ENCODE data around the gene NRXN3. TPM values are rescaled to one million over a fixed set of nuclear protein-coding genes. Genes with fewer than 3 reads are reported as not detected.

NRXN3 gene
- total and polyA plus RNA-seq, 2 donors (not counting 1 experiment from before 2014, with no cell fraction given), result 0.83 to 34.6 TPM

- Histone ChIP-seq H3K27ac (ENCODE audit: insufficient read depth, low read length) (no peak overlapping the region), H3K9ac (ENCODE audit: insufficient read depth, low read length) (no peak overlapping the region), H3K4me3 (replicated peaks in 1 of 4; ENCODE audit: control extremely low read depth in 1 of 4, insufficient read depth in 1 of 4, low read depth in 3 of 4, low read length in 4 of 4) (no peak overlapping the region), H3K9me3 (ENCODE audit: control insufficient read depth, insufficient read depth, low read depth, low read length) (no peaks in the 10 kb centered on the region), H3K36me3 (ENCODE audit: control insufficient read depth, insufficient read depth, low read length) (no peaks in the 10 kb centered on the region), H2AFZ (ENCODE audit: low read length) (no peak overlapping the region), H3K4me1 (ENCODE audit: control insufficient read depth, extremely low read depth, insufficient read depth, low read length) (no peaks in the 10 kb centered on the region), H3K27me3 (ENCODE audit: control insufficient read depth, insufficient read depth, low read length) (no peaks in the 10 kb centered on the region), H4K20me1 (ENCODE audit: control insufficient read depth, extremely low read depth, insufficient read depth, low read length) (no peaks in the 10 kb centered on the region), H3K79me2 (ENCODE audit: control insufficient read depth, insufficient read depth, low read length) (no peaks in the 10 kb centered on the region), H3K4me2 (ENCODE audit: extremely low read depth, insufficient read depth, low read length) (no peak overlapping the region)
- no peak for TF ChIP-seq CTCF (conservative IDR thresholded peaks at IDR 0.05 in 1 of 2, IDR thresholded peaks at IDR 0.05 in 1 of 2; ENCODE audit: low read depth in 1 of 2, low read length in 2 of 2)
- no peak for TF ChIP-seq EZH2 (IDR thresholded peaks at IDR 0.05; ENCODE audit: low read length, missing control alignments)
- no peak for DNase-seq (ENCODE audit: low read depth in 2 of 2)
Measured at GRCh38 chr14:79080040-79080439, 909.9 kb downstream of the NRXN3 start.

- Histone ChIP-seq H3K36me3 (ENCODE audit: control insufficient read depth, insufficient read depth, low read length) (no peaks in the 10 kb centered on the region), H3K27ac (ENCODE audit: insufficient read depth, low read length) (no peak overlapping the region), H3K4me1 (ENCODE audit: control insufficient read depth, extremely low read depth, insufficient read depth, low read length) (no peaks in the 10 kb centered on the region), H2AFZ (ENCODE audit: low read length) (no peak overlapping the region), H3K4me3 (replicated peaks in 1 of 4; ENCODE audit: control extremely low read depth in 1 of 4, insufficient read depth in 1 of 4, low read depth in 3 of 4, low read length in 4 of 4) (no peak overlapping the region), H3K9me3 (ENCODE audit: control insufficient read depth, insufficient read depth, low read depth, low read length) (no peaks in the 10 kb centered on the region), H3K9ac (ENCODE audit: insufficient read depth, low read length) (no peak overlapping the region), H4K20me1 (ENCODE audit: control insufficient read depth, extremely low read depth, insufficient read depth, low read length) (no peaks in the 10 kb centered on the region), H3K27me3 (ENCODE audit: control insufficient read depth, insufficient read depth, low read length) (no peaks in the 10 kb centered on the region), H3K79me2 (ENCODE audit: control insufficient read depth, insufficient read depth, low read length) (no peaks in the 10 kb centered on the region), H3K4me2 (ENCODE audit: extremely low read depth, insufficient read depth, low read length) (no peak overlapping the region)
- no peak for DNase-seq (ENCODE audit: low read depth in 2 of 2)
- TF ChIP-seq CTCF (conservative IDR thresholded peaks at IDR 0.05 in 1 of 2, IDR thresholded peaks at IDR 0.05 in 1 of 2; ENCODE audit: low read depth in 1 of 2, low read length in 2 of 2), result no peak
- no peak for TF ChIP-seq EZH2 (IDR thresholded peaks at IDR 0.05; ENCODE audit: low read length, missing control alignments)
Measured at GRCh38 chr14:79082883-79083282, 912.7 kb downstream of the NRXN3 start.

GRCh38 chr14:79083356-79083755 is 913.2 kb downstream of the NRXN3 start:
- H3K9me3 ChIP-seq (ENCODE audit: control insufficient read depth, insufficient read depth, low read depth, low read length), result no peaks in the 10 kb centered on the region
- H3K4me1 ChIP-seq (ENCODE audit: control insufficient read depth, extremely low read depth, insufficient read depth, low read length), result no peaks in the 10 kb centered on the region
- H3K4me3 ChIP-seq (replicated peaks in 1 of 4; ENCODE audit: control extremely low read depth in 1 of 4, insufficient read depth in 1 of 4, low read depth in 3 of 4, low read length in 4 of 4), result no peak overlapping the region
- H3K36me3 ChIP-seq (ENCODE audit: control insufficient read depth, insufficient read depth, low read length), result no peaks in the 10 kb centered on the region
- no peak overlapping the region for H2AFZ ChIP-seq (ENCODE audit: low read length)
- no peaks in the 10 kb centered on the region for H3K27me3 ChIP-seq (ENCODE audit: control insufficient read depth, insufficient read depth, low read length)
- TF ChIP-seq CTCF (conservative IDR thresholded peaks at IDR 0.05 in 1 of 2, IDR thresholded peaks at IDR 0.05 in 1 of 2; ENCODE audit: low read depth in 1 of 2, low read length in 2 of 2), result no peak
- no peak for TF ChIP-seq EZH2 (IDR thresholded peaks at IDR 0.05; ENCODE audit: low read length, missing control alignments)
- H3K4me2 ChIP-seq (ENCODE audit: extremely low read depth, insufficient read depth, low read length), result no peak overlapping the region
- DNase-seq (ENCODE audit: low read depth in 2 of 2), result no peak
- no peaks in the 10 kb centered on the region for H4K20me1 ChIP-seq (ENCODE audit: control insufficient read depth, extremely low read depth, insufficient read depth, low read length)
- no peak overlapping the region for H3K27ac ChIP-seq (ENCODE audit: insufficient read depth, low read length)
- no peaks in the 10 kb centered on the region for H3K79me2 ChIP-seq (ENCODE audit: control insufficient read depth, insufficient read depth, low read length)
- H3K9ac ChIP-seq (ENCODE audit: insufficient read depth, low read length), result no peak overlapping the region

Data from fibroblast of lung (primary cell).